ENCODE results near the gene LRP8.

DNA sequence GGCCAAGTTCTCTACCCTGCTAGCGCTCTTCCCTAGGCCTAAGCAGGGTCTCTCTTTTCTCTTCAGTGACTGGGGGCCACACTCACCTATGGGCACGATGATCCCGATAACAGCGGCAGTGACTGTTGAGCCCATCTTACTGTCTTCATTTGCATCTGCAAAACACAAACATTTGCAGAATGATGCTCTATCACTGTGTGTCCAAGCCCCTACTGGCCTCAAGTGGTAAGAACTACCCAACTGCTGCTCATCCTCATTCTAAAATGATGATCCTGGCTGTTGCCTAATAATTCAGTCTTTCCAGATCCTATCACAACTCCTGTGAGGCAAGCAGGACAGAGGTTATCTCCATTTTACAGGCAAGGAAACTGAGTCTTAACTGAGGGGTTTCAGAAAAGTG, 72.8 kb downstream of the LRP8 start:
- TF ChIP-seq, protein P1, sequence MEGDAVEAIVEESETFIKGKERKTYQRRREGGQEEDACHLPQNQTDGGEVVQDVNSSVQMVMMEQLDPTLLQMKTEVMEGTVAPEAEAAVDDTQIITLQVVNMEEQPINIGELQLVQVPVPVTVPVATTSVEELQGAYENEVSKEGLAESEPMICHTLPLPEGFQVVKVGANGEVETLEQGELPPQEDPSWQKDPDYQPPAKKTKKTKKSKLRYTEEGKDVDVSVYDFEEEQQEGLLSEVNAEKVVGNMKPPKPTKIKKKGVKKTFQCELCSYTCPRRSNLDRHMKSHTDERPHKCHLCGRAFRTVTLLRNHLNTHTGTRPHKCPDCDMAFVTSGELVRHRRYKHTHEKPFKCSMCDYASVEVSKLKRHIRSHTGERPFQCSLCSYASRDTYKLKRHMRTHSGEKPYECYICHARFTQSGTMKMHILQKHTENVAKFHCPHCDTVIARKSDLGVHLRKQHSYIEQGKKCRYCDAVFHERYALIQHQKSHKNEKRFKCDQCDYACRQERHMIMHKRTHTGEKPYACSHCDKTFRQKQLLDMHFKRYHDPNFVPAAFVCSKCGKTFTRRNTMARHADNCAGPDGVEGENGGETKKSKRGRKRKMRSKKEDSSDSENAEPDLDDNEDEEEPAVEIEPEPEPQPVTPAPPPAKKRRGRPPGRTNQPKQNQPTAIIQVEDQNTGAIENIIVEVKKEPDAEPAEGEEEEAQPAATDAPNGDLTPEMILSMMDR (IDR thresholded peaks at IDR 0.05; ENCODE audit: low read depth, low read length) = no peak
- TF ChIP-seq POLR2A (IDR thresholded peaks at IDR 0.05; ENCODE audit: extremely low read depth, insufficient read length) = no peak
